Stimulated activated CD4-positive, alpha-beta T cell treated with anti-CD3 and anti-CD28 coated beads, TNF-alpha, amount 100 ng/mL, for 1 hour (primary cell): Measurements from ENCODE around the gene ADGRF5.

Source experiments
- DNase-seq, 3 donors: peaks; one replicate each; pipeline ENCODE4 v3.0.0-alpha.2; 2020; ENCODE audit warnings: low read depth in 3 of 3, low spot score in 1 of 3

Gene ADGRF5, protein sequence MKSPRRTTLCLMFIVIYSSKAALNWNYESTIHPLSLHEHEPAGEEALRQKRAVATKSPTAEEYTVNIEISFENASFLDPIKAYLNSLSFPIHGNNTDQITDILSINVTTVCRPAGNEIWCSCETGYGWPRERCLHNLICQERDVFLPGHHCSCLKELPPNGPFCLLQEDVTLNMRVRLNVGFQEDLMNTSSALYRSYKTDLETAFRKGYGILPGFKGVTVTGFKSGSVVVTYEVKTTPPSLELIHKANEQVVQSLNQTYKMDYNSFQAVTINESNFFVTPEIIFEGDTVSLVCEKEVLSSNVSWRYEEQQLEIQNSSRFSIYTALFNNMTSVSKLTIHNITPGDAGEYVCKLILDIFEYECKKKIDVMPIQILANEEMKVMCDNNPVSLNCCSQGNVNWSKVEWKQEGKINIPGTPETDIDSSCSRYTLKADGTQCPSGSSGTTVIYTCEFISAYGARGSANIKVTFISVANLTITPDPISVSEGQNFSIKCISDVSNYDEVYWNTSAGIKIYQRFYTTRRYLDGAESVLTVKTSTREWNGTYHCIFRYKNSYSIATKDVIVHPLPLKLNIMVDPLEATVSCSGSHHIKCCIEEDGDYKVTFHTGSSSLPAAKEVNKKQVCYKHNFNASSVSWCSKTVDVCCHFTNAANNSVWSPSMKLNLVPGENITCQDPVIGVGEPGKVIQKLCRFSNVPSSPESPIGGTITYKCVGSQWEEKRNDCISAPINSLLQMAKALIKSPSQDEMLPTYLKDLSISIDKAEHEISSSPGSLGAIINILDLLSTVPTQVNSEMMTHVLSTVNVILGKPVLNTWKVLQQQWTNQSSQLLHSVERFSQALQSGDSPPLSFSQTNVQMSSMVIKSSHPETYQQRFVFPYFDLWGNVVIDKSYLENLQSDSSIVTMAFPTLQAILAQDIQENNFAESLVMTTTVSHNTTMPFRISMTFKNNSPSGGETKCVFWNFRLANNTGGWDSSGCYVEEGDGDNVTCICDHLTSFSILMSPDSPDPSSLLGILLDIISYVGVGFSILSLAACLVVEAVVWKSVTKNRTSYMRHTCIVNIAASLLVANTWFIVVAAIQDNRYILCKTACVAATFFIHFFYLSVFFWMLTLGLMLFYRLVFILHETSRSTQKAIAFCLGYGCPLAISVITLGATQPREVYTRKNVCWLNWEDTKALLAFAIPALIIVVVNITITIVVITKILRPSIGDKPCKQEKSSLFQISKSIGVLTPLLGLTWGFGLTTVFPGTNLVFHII (N-terminal part only)

DNA sequence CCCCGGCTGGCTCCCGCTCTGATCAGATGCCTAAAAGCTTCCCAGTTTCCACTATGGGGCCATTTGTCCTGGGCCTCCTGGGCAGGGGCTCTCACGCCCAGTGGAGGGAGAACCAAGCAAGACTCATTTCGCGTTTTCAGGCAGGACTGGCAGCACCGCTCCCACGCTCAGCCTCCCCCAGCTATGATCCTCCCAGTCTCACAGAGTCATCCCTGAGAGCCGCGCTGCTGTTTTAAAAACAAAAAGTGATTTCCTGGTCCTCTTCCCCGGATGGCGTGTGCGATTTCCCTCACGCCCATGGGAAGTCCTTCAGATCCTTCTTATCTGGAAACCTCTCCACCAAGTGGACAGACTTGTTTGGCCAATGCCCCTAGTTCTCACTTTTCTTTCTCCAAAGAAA, at the start of gene ADGRF5:
Gene ADGRF5 (minus strand): TSS at position 208 of the 400 bp plus-strand sequence. CDS start 15,176 bp downstream, outside the sequence.
- no peak for DNase-seq

DNA sequence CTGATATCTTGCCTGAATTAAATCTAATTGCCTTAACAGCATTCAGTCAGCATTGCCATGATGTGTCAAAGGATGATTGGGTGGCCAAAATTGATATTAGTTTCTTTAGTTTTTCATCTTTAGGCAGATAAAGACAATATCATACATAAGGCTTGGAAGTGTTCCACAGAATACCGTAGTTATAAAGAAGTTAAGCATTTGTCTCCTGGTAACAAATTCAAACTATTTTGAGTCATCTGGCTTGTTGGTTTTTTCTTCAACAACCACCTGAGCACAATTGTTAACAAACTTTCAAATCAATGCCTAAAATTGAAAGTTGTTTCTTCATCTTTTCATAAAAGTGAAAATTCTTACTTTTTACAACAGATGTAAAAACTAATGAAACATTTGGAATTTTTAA, 47.5 kb upstream of the ADGRF5 start:
- DNase-seq, result no peak

DNA sequence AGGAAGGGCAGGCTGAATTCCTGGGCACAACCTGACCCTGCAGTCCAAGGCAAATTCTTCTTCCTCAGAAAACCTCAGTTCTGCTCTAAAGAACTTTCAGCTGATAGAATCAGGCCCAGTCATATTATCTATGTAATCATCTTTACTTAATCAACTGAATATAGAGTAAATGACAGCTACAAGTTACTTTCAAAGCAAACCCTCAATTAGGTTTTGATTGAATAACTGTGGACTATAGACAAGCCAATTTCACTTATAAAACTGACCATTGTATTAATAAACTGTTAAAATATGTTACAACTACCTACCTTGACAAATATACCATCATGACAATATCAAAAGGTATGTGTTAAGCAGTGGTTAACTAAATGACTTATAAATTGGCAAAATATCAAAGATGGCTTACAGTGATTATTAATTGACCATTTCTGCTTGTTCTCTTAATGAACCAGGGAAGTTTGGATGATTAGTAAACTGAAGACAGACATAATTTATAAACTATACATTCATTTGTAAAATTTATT, 46.1 kb upstream of the ADGRF5 start:
- no peak for DNase-seq

DNA sequence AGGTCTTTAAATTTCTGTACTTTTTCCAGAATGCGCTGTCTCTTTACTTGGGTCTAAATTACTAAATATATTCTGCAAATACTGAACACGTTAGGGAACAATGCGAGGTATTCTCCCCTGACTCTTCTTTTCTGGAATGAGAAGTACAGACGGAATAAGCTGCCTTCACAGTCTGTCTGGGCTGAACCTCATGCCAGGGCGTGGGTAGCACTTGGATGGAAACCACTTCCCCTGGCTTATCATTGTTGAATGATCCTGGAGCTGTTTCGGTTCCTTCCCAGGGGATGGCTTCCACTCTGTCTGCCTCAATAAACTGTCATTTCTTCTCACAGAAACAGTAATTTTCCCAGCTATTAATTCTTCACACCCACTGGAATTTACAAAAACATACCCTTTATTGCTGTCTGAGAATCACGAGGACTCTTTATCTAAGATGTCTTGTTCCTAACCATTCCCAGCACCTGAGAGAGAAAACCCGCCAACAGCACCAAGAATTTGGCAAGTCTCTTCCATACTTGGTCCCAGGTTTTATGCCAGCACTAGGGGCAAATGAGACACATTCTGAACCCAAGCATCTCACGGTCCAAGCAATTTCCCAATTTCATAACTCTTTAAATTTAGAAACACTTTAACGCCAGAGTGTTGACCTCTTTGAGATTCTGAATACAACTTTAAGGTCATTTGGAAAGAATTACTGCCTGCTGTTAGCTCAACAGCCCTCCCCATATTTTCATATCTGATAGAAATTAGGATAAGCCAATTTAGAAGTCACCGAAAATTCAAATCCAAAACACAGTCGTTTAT, 43.2 kb upstream of the ADGRF5 start:
- DNase-seq, result no peak

DNA sequence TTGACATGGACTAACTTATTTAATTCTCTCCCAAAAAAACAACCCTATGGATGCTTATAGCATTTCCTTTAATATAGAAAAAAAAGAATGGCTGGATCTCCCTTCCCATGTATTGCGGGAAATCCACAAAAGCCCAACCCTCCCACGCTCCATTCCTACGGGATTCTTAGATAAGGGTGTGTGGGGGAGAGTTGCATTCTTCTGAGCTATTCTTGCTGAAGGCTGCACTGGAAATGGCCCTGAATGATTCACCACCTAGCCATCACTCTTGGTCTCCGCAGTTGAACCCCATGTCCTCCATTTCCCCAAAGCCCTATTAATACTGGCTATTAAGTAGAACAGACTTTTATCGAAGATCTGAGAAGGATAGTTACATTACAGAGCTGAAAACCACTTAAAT, 41.9 kb upstream of the ADGRF5 start:
- no peak for DNase-seq

DNA sequence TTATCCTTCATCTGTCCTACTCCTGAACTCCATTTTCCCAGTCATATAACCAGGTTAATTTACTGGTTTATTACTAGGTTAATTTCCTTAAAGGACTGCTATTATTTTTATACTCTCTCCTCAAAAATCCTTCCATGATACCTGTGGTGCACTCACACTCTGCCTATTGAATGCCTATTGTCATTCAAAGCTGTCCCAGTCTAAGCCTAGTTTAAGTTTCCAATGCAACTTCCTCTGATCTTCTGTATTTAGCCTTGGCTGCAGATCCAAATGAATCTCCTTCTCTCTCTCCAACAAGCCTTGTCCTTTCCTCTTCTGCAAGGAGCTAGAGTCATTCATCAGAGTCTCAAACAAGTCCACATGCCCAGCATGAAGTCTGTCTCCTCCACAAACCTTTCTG, 41.3 kb upstream of the ADGRF5 start:
- DNase-seq, result no peak

DNA sequence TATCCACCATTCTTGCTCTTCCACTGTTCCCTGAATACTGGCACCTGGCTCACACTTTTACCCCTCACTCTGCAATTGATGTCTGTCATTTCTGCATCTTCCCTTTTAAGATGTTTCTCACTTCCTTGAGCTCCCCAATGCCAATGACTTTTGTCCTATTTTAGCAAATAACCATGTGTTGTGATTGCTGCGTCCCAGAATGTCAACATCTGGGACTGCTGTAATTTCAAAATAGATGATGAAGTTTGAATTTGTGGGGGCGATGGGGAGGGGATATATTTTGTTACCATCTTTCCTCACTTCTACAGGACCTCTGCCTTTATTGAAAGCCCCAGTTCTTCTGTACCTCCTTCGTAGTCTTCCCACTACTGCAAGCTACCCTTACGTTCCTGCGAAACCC, 40.0 kb upstream of the ADGRF5 start:
- DNase-seq, result no peak

DNA sequence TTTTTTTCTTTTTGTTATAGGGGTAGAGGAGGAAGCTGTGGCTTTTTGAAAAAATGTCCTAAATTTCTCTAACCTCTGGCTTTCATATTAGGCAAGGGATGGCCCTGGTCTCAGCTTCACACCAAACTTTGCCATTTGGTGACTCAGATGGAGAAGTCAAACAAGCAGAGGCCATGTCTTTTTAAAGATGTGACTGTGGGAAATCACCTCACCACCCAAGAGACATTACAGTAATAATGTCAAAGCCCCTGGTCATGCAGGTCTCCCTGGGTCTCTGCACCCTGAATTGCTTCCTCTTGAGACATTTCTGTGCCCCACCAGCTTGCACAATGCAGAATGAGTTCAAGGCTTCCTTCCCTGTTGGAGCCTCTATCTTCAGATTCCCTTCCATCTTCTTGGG, 39.5 kb upstream of the ADGRF5 start:
- no peak for DNase-seq

DNA sequence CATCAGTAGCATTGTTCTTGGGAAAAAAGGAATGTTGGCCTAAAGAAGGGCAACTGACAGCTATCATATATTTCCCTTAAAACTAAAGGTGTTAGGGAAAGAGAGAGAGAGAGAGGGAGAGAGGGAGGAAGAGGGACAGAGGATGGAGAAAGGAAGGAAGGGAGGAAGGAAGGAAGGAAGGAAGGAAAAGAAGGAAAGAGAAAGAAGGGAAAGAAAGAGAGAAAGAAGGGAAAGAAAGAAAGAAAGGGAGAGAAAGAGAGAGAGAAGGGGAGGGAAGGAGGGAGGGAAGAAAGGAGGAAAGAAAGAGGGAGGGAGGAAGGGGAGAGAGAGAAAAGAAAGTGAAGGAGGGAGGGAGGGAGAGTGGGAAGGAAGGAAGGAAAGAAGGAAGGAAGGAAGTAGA, 37.7 kb upstream of the ADGRF5 start:
- no peak for DNase-seq

DNA sequence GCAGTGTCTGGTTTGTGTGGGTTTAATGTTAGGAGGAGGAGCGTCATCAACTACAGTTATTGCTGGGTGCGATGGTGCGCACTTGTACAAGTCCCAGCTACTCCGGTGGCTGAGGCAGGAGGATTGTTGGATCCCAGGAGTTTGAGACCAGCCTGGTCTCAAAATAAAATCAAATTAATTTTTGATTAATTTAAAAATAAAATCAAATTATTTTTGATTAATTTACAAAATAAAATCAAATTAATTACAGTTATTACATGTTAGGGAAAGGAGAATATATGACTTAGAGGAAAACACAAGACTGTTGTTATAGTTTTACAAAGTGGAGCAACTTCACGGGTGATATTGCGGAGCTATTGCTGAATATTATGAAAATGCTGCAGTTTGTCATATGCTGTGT, 34.7 kb upstream of the ADGRF5 start:
- no peak for DNase-seq

DNA sequence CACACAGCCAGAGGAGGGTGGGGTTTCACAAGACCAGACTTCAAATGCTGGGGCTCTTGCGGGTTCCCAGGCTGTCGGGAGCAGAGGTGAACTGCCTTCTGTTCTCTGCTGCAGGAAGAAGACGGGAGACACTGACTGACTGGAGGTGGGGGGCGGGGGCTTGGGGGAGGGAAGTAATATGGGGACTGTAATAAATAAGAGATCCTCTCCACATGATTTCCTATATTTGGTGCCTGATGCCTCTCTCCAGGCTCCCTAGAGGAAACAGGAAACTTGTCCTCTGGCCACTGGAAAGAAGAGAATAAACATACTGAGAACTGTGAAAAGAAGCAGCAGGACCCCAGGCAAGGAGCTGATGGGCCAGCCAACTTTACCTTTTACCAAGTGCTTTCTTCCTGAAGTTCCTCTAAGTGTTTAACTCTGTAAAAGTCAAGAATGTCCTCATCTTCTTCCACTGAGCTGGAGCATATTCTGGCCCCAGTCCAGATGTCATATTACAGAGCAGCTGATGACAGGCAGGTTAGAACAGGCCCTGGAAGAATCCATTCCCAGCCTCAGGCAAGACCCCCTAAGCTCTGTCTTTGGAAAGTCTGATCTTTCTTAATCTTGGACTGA, 33.2 kb upstream of the ADGRF5 start:
- DNase-seq, result no peak

DNA sequence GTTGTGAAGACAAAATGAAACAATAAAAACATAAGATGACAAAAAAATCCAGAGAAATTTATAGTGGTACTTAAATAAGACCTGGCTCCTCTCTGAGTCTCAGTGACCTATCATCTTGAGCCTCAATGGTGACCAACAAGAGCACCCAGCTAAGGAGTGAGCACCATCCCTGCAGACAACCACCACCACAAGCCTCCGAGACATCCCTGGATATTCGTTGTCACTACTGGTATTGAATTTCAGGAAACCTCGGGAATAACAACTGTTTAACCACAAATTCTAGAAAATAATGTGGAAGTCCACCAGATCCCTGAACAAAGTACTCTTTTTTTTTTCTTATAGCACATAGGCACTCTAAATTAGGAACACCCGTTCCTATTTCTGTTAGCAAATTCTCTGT, 32.2 kb upstream of the ADGRF5 start:
- no peak for DNase-seq

DNA sequence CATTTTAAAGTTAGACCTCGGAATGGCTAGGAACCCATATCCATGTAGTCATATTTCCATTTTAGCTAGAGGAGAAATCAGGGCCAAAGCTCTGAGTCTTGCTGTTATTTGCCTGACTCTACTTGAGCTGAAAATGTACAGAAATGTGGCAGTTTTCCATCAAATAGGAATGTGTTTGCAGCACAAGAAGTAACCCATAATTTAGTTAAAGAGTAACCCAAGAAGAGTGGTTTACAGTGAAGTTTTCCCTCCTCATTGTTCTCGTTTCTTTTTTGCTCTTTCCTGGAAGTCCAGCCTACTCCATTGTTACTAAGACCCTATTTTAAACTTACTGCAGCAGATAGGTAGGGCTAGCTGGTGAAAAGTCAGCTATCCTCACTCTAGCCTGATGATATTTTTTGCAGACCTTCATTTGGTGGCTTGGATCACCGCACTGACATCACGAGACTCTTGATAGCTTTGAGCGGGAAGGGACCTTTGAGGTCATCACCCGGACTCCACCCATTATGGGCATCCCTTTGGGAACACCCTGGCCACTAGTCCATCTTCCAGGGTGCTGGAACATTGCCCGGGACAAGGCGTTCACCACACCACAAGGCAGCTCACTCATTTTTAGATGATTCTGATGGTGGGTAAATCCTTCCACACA, 28.0 kb upstream of the ADGRF5 start:
- DNase-seq, result no peak

DNA sequence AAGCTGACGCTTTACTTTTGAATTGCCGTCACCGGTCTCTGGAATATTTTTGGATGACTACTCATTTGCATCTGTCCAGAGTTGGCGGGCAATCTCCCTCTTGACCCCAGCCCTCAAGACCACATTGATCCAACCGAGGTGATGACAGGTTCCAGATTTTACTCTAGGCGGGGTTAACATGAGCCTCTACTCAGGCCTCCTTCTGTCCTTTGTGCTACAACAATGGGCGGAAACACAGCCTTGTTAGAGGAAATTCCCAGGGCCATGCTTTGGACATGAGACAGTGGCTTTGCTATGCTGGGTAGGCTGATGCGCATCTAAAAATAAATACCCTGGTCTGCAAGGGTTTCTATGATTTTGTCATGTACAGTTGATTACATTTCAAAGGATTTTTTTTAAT, 27.0 kb upstream of the ADGRF5 start:
- DNase-seq, result no peak

DNA sequence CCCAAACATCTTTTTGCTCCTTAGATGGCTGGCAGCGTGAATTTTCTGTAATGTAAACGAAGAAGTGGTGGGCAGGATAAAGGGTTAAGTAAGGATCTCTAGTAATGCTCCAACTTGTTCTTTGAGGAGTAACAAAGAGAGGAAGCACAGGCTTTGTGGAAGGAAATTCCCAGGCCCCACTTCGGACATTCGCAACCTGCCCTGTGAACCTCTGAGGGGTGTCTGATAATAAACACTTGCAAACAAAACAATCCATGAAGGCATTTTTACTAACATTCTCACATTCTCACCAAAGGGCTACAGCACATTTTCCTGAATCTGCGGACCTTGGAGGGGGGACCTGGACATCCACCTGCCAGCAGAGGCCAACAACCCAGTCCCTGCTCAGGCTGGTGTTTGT, 25.8 kb upstream of the ADGRF5 start:
- no peak for DNase-seq

DNA sequence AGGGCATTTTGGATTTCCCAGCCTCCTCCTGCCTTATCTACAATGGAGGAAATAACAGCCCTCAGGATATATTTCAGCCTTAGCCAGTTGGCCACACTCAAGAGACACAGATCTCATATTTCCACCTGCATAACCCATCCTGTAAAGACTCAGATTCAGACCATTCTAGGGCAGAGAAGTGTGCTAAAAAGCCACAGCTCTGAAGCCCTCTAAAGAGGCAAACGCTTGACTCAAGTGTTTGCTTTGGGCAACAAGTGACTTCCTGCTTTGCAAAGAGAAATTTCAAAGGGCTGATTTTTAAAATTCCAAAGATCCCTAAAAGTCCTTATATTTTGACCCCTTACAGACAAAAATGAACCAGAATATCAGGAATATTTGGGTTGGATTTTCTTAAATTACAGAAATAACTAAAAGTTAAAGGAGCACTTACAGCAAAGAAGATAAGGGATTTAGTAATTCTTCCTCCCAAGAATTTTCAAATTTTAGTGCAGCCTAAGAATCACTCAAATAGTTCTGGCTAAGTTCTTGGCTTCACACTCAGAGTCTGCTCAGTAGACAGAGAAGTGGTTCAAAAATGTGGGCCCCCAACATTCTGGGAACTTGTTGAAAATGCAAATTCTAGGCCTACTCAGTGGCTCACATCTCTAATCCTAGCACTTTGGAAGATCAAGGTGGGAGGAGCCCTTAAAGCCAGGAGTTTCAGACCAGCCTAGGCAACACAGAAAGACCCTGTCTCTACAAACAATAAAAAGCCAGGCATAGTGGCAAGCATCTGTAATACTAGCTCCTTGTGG, 18.9 kb upstream of the ADGRF5 start:
- DNase-seq, result no peak

DNA sequence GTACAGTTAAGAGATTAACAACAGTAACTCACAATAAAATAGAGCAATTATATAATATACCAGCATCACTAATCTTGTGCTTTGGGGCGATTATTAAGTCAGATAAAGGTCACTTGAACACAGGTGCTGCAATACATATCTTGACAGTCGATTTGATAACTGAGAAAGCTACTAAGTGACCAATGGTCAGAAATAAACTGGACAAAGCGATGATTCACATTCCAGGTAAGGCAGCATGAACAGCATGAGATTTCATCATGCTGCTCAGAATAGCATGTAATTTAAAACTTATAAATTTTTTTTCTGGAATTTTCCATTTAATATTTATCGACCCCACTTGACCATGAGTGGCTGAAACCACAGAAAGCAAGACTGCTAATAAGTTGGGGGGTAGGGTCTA, 15.9 kb upstream of the ADGRF5 start:
- DNase-seq, result no peak

DNA sequence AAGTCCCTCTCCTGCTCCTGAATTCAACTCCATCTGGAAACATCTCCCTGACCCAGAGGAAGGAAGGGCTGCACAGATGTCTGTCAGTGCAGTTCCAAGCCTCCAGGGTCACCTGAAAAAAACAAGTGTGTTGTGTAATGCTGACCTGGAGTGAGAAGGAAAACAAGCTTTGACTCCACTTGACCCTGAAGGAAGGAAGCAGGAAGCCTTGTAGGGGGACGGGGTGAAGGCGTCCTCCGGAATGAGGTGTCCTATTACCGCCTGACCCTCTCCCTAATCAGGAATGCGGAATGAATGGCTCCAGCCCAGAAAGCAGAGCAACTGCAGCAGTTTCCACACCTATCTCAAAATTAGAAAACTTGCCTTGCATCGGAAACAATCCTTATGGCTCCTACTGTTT, 13.9 kb upstream of the ADGRF5 start:
- no peak for DNase-seq

DNA sequence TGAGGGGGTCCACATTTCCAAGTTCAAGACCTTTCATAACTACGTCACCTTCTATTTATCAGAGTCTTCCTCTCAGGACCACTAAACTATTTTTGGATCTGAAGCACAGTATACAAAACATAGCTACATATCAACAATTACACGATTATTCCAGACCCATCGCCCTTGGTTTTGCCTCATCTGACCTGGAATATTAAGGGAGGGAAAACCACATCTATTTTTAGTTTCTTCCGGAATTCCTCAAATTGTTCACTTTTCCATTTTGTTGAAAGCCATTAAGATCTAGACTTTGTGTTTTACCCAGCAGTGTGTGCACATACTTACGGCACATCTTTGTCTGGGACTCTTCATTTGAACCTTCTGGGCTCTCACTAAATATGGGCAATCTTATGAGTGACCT, 12.0 kb upstream of the ADGRF5 start:
- no peak for DNase-seq
